Activated B cell treated with CpG ODN at 0.5 μM for 24 hours (primary cell): ENCODE data around the gene C5orf58. TPM values are rescaled to one million over a fixed set of nuclear protein-coding genes. Genes with fewer than 3 reads are reported as not detected.

Experiments used
- ATAC-seq: fragments of 200-7000 bp; cut with Tn5 transposase; one replicate; pipeline ENCODE4 v1.10.0; 2021; ENCODE audit warnings: low read depth, mild to moderate bottlenecking, moderate library complexity
- CTCF ChIA-PET: fragments of 350-600 bp; sonication (Branson Sonifier 250); formaldehyde crosslinking; loops from one replicate; lab custom pipeline; 2021; ENCODE audit warnings: antibody characterized with exemption; lab: Charles Lee
- POLR2A ChIA-PET: fragments of 350-600 bp; sonication (Branson Sonifier 250); formaldehyde crosslinking; loops from one replicate; lab custom pipeline; 2021; ENCODE audit warnings: antibody characterized with exemption; lab: Charles Lee
- DNase-seq: peaks from one replicate; pipeline ENCODE4 v3.0.0; 2022
- H3K27ac Mint-ChIP-seq: one replicate; pipeline ENCODE4 v1.8.0; 2020; ENCODE audit warnings: mixed read lengths
- H3K27me3 Mint-ChIP-seq: one replicate; pipeline ENCODE4 v1.8.0; 2021; ENCODE audit warnings: mixed read lengths
- H3K36me3 Mint-ChIP-seq: one replicate; pipeline ENCODE4 v1.8.0; 2021; ENCODE audit warnings: low read depth, mixed read lengths
- H3K4me1 Mint-ChIP-seq: one replicate; pipeline ENCODE4 v1.8.0; 2021; ENCODE audit warnings: mixed read lengths
- H3K4me3 Mint-ChIP-seq: one replicate; pipeline ENCODE4 v1.8.0; 2020; ENCODE audit warnings: mild to moderate bottlenecking, mixed read lengths
- H3K9me3 Mint-ChIP-seq: one replicate; pipeline ENCODE4 v1.8.0; 2020; ENCODE audit warnings: mixed read lengths
- intact Hi-C: fragments of 100-400 bp; cut with micrococcal nuclease; formaldehyde crosslinking; loops from one replicate; pipeline ENCODE4 v1.15.1; 2024
- total RNA-seq: library from RNA; stranded (reverse); gene quantifications from 2 replicates; pipeline ENCODE4 v1.2.3, GENCODE V29; 2022
- TF ChIP-seq, protein P1 (sequence below): fragments of 200-600 bp; IDR thresholded peaks from one replicate; pipeline ENCODE4 v1.8.0; 2022; ENCODE audit warnings: antibody characterized with exemption, mild to moderate bottlenecking

C5orf58 gene
- total RNA-seq, 1 donor from 2014 or later = not detected

DNA sequence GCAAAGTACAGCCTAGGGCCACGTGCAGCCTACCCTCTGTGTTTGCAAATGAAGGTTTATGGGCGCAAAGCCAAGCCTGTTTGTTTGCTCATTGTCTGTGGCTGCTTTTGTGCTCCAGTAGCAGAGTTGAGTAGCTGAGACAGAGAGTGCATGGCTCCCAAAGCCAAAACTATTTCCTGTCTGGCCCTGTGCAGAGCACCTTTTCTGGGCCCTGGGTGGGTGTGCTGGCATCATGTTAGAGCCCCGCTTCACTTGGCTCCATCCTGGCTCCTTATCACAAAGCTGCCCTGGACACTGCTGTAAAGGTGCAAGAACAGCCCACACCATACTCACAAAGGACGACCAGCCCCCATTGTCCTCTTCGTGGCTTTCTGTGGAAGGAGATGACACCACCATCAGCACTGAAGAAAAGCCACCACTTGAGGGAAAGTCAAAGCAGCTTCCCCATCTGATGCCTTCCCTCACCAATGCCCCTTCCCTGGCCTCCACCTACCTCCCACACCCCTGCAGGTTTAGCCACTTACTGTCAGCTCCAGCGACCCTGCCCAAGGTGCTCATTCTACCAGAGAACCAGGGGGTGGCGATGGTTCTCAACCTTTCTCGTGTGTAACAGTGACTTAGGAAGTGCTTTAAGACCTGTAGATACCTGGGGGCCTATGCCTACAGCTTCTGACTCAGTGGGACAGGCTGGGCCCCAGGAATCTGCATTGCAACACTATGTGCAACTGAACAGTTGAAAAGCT lies 41.4 kb downstream of the C5orf58 start:
- Mint-ChIP-seq H3K9me3 (no peaks in the 10 kb centered on the region), H3K36me3 (no peaks in the 10 kb centered on the region), H3K4me3 (no peak overlapping the region), H3K27ac (no peak overlapping the region), H3K4me1 (peaks cover 48% of the 10 kb centered on the region), H3K27me3 (no peaks in the 10 kb centered on the region)
- TF ChIP-seq, protein P1, sequence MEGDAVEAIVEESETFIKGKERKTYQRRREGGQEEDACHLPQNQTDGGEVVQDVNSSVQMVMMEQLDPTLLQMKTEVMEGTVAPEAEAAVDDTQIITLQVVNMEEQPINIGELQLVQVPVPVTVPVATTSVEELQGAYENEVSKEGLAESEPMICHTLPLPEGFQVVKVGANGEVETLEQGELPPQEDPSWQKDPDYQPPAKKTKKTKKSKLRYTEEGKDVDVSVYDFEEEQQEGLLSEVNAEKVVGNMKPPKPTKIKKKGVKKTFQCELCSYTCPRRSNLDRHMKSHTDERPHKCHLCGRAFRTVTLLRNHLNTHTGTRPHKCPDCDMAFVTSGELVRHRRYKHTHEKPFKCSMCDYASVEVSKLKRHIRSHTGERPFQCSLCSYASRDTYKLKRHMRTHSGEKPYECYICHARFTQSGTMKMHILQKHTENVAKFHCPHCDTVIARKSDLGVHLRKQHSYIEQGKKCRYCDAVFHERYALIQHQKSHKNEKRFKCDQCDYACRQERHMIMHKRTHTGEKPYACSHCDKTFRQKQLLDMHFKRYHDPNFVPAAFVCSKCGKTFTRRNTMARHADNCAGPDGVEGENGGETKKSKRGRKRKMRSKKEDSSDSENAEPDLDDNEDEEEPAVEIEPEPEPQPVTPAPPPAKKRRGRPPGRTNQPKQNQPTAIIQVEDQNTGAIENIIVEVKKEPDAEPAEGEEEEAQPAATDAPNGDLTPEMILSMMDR = no peak
- no peak for DNase-seq
- ChIA-PET CTCF (interaction anchor here (1.1 to 15.7 kb wide), 10 partner anchors 19 to 147 kb away, joined by 3 to 289 read pairs (median 5); partner anchors contain the start of gene LCP2), POLR2A (interaction anchor here (0.5 to 2.1 kb wide), 5 partner anchors 16 to 1705 kb away, joined by 3 to 12 read pairs (median 7); no protein-coding TSS in a partner anchor)
- intact Hi-C loops = loop anchor here (1.0 kb wide), 2 partner anchors 65 to 146 kb away; no protein-coding TSS in a partner anchor
- no peak for ATAC-seq

DNA sequence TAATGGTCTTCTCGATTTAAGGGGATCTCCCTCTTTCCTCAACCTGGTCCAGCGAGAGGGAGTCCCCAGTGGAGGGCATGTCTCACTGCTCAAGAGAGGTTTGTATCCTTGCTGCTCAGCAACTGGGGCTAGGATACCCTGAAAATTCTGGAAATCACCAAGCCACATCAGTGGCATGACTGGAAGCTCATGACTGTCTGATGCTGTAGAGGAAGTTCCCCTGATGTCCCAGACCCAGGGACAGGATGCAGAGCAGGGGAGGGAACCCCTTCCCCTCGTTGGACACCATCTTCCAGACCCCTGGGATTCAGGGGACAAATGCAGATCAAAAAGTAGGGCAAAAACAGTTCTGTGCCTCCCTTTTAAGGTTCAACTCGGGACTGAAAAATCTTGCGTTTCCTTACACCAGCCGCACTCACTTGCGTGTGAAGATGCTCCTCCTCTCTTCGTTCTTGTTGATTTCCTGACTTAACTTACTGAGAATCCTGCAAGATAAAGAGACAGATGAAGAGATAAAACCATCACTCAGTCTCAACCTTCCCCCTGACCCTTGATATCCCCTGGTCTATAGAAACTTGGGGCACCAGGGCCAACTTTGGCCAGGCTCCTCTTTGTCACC lies 42.7 kb downstream of the C5orf58 start:
- DNase-seq (no peak), ATAC-seq (no peak)
- Mint-ChIP-seq H3K4me1 (peaks cover 55% of the 10 kb centered on the region), H3K27ac (peak overlapping the region; percentile 41), H3K9me3 (no peaks in the 10 kb centered on the region), H3K27me3 (no peaks in the 10 kb centered on the region), H3K36me3 (no peaks in the 10 kb centered on the region), H3K4me3 (no peak overlapping the region)
- intact Hi-C loops = loop anchor here (5.0 kb wide), 1 partner anchor 693 kb away; the partner anchor contains the start of gene SPDL1
- TF ChIP-seq, protein P1 = no peak
- CTCF ChIA-PET = interaction anchor here (1.2 to 15.7 kb wide), 6 partner anchors 18 to 74 kb away, joined by 3 to 289 read pairs (median 6); partner anchors contain the start of gene LCP2
- POLR2A ChIA-PET = interaction anchor here (0.7 to 4.5 kb wide), 5 partner anchors 19 to 64 kb away, joined by 3 to 69 read pairs (median 9); no protein-coding TSS in a partner anchor

DNA sequence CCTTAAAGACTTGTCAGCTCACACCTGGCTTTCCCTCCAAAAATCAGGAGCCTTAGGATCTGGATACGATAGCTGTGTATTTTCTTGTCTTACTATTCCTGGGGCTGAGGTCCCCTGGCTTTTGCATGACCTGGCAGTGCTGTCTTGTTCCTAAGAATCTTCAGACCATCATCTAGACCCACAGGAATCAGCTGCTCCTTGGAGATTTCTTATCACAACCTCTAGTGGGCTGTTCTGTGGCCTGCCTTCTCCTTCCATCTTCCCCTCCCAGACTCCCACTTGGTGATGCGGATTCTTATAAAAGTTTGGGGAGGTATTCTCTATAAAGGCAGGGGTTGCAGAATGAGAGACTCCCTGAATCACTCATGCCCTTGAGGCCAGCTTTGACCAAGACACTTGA lies 43.4 kb downstream of the C5orf58 start:
- no peaks in the 10 kb centered on the region for H3K9me3 Mint-ChIP-seq
- TF ChIP-seq, protein P1 = no peak
- CTCF ChIA-PET = interaction anchor here (1.4 to 15.7 kb wide), 3 partner anchors 8 to 73 kb away, joined by 3 to 289 read pairs (median 8); no protein-coding TSS in a partner anchor
- no peak for ATAC-seq
- intact Hi-C loops = loop anchor here (5.0 kb wide), 1 partner anchor 694 kb away; the partner anchor contains the start of gene SPDL1
- H3K36me3 Mint-ChIP-seq = no peaks in the 10 kb centered on the region
- no peak overlapping the region for H3K27ac Mint-ChIP-seq
- DNase-seq = no peak
- POLR2A ChIA-PET = interaction anchor here (0.7 to 4.5 kb wide), 3 partner anchors 18 to 55 kb away, joined by 3 to 69 read pairs (median 5); no protein-coding TSS in a partner anchor
- no peaks in the 10 kb centered on the region for H3K27me3 Mint-ChIP-seq
- no peak overlapping the region for H3K4me3 Mint-ChIP-seq
- peaks cover 55% of the 10 kb centered on the region for H3K4me1 Mint-ChIP-seq

DNA sequence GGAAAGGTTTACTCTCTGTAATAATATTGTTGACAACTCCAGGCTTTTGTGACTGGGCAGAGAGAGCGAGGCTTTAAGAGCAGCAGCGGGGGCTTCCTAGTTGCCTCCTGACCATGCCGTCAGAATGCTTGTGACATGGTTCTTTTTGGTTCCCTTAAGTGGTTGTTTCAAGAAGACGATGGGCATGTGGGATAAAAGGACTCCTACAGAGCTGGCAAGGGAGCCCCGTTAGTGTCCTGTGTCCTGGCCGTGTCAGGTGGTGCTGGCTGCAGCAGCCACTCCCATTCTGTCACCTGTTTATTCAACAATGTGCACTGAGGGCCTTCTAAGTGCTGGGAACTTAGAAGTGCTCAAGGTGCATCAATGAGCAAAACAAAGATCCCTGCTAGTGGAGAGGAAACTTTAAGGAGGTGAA lies 45.1 kb downstream of the C5orf58 start:
- CTCF ChIA-PET = interaction anchor here (1.5 to 15.7 kb wide), 3 partner anchors 52 to 62 kb away, joined by 4 to 289 read pairs (median 6); no protein-coding TSS in a partner anchor
- Mint-ChIP-seq H3K36me3 (no peaks in the 10 kb centered on the region), H3K4me3 (peak overlapping the region; percentile 66), H3K4me1 (peaks cover 55% of the 10 kb centered on the region), H3K27me3 (no peaks in the 10 kb centered on the region), H3K27ac (peak overlapping the region; percentile 71), H3K9me3 (no peaks in the 10 kb centered on the region)
- no peak for ATAC-seq
- TF ChIP-seq, protein P1 = no peak
- DNase-seq = no peak
- intact Hi-C loops = loop anchor here (1.0 to 5.0 kb wide), 3 partner anchors 10 to 696 kb away; partner anchors contain the start of gene SPDL1
- POLR2A ChIA-PET = interaction anchor here (0.6 to 4.5 kb wide), 7 partner anchors 11 to 54 kb away, joined by 3 to 69 read pairs (median 8); partner anchors contain the start of gene LCP2
